GM21723 (cell line): ENCODE measurements around the gene MCTP1.
A peak's percentile ranks its signal among the peaks of the same experiment; 100 is the strongest.
"Not testable (repeated sequence)": the region's sequence is repeated elsewhere in the genome, so short reads cannot be mapped to it uniquely, and the experiment has no call there.

Experiments
- ATAC-seq: cut with Tn5 transposase; IDR thresholded peaks from one replicate; pipeline ENCODE4 v1.9.1; 2021; ENCODE audit warnings: mild to moderate bottlenecking, moderate library complexity; ENCODE audit not compliant: unreplicated experiment

Gene MCTP1

GRCh38 chr5:95191330-95191729, 93.6 kb downstream of the MCTP1 start:
- ATAC-seq, result peak; percentile 98

- ATAC-seq, result no peak
These were observed 100.0 kb downstream of the MCTP1 start for GRCh38 chr5:95184924-95185323.

GRCh38 chr5:95181644-95182043, 103.2 kb downstream of the MCTP1 start:
- ATAC-seq, result no peak

- no peak for ATAC-seq
These were observed 106.7 kb downstream of the MCTP1 start for GRCh38 chr5:95178046-95178651.

- no peak for ATAC-seq
These were observed 107.4 kb downstream of the MCTP1 start for GRCh38 chr5:95177456-95177855.

- no peak for ATAC-seq
These were observed 109.8 kb downstream of the MCTP1 start for GRCh38 chr5:95175106-95175505.

- ATAC-seq, result no peak
These were observed 112.2 kb downstream of the MCTP1 start for GRCh38 chr5:95172659-95173058.

- ATAC-seq, result no peak
These were observed 120.0 kb downstream of the MCTP1 start for GRCh38 chr5:95164861-95165260.

- ATAC-seq, result no peak
These were observed 121.8 kb downstream of the MCTP1 start for GRCh38 chr5:95163079-95163478.

- no peak for ATAC-seq
These were observed 122.5 kb downstream of the MCTP1 start for GRCh38 chr5:95162231-95162992.

- no peak for ATAC-seq
These were observed 125.3 kb downstream of the MCTP1 start for GRCh38 chr5:95159603-95160002.

- ATAC-seq, result no peak
These were observed 129.0 kb downstream of the MCTP1 start for GRCh38 chr5:95155888-95156287.

- no peak for ATAC-seq
These were observed 131.4 kb downstream of the MCTP1 start for GRCh38 chr5:95153511-95153910.

- no peak for ATAC-seq
These were observed 132.4 kb downstream of the MCTP1 start for GRCh38 chr5:95152535-95152934.

- no peak for ATAC-seq
These were observed 132.8 kb downstream of the MCTP1 start for GRCh38 chr5:95152131-95152530.

GRCh38 chr5:95151694-95152093, 133.2 kb downstream of the MCTP1 start:
- ATAC-seq, result no peak

- ATAC-seq, result no peak
These were observed 135.5 kb downstream of the MCTP1 start for GRCh38 chr5:95149387-95149786.

GRCh38 chr5:95148453-95148852, 136.4 kb downstream of the MCTP1 start:
- no peak for ATAC-seq

- not testable (repeated sequence) for ATAC-seq
These were observed 141.0 kb downstream of the MCTP1 start for GRCh38 chr5:95143858-95144257.

- ATAC-seq, result no peak
These were observed 142.7 kb downstream of the MCTP1 start for GRCh38 chr5:95142145-95142544.

- ATAC-seq, result no peak
These were observed 143.8 kb downstream of the MCTP1 start for GRCh38 chr5:95141141-95141540.

- ATAC-seq, result no peak
These were observed 150.6 kb downstream of the MCTP1 start for GRCh38 chr5:95134326-95134725.

GRCh38 chr5:95132096-95132495, 152.8 kb downstream of the MCTP1 start:
- no peak for ATAC-seq
